Liver (tissue), 3 donors: ENCODE data around the gene ADAMTS16.

Source experiments
- ATF3 ChIP-seq: IDR thresholded peaks from 2 replicates; pipeline ENCODE4 v1.6.1; 2016; ENCODE audit warnings: antibody characterized with exemption
- CTCF ChIP-seq: fragments of 150-350 bp; IDR thresholded peaks from 2 replicates; pipeline ENCODE4 v1.5.1; 2017; ENCODE audit warnings: improper control_type of control experiment, low read depth, low read length; ENCODE audit not compliant: missing input control
- FOXA1 ChIP-seq: IDR thresholded peaks from 2 replicates; pipeline ENCODE4 v1.6.1; 2016; ENCODE audit warnings: antibody characterized with exemption
- GABPA ChIP-seq, 2 donors: IDR thresholded peaks in 1 of 2; conservative IDR thresholded peaks in 1 of 2; 2 replicates each; pipeline ENCODE4 v1.6.1; 2016; ENCODE audit warnings: antibody characterized with exemption in 2 of 2, mild to moderate bottlenecking in 1 of 2, moderate library complexity in 1 of 2
- HNF4G ChIP-seq: IDR thresholded peaks from 2 replicates; pipeline ENCODE4 v1.6.1; 2016; ENCODE audit warnings: antibody characterized with exemption
- JUND ChIP-seq, 2 donors: IDR thresholded peaks; 2 replicates each; pipeline ENCODE4 v1.6.1; 2016; ENCODE audit warnings: antibody characterized with exemption in 2 of 2
- NR2F2 ChIP-seq: IDR thresholded peaks from 2 replicates; pipeline ENCODE4 v1.6.1; 2016; ENCODE audit warnings: antibody characterized with exemption
- RAD21 ChIP-seq, 2 donors: IDR thresholded peaks; 2 replicates each; pipeline ENCODE4 v1.6.1; 2016; ENCODE audit warnings: antibody characterized with exemption in 2 of 2, mild to moderate bottlenecking in 2 of 2
- REST ChIP-seq: IDR thresholded peaks from 2 replicates; pipeline ENCODE4 v1.6.1; 2016; ENCODE audit warnings: antibody characterized with exemption, mild to moderate bottlenecking
- RXRA ChIP-seq, 2 donors: IDR thresholded peaks; 2 replicates each; pipeline ENCODE4 v1.6.1; 2017 to 2018; ENCODE audit warnings: antibody characterized with exemption in 2 of 2, mild to moderate bottlenecking in 1 of 2
- SP1 ChIP-seq: IDR thresholded peaks from 2 replicates; pipeline ENCODE4 v1.6.1; 2018; ENCODE audit warnings: antibody characterized with exemption, mild to moderate bottlenecking
- TAF1 ChIP-seq: conservative IDR thresholded peaks from 2 replicates; pipeline ENCODE4 v1.6.1; 2016; ENCODE audit warnings: antibody characterized with exemption, mild to moderate bottlenecking
- YY1 ChIP-seq: IDR thresholded peaks from 2 replicates; pipeline ENCODE4 v1.6.1; 2016; ENCODE audit warnings: antibody characterized with exemption, mild to moderate bottlenecking
- ZBTB33 ChIP-seq: IDR thresholded peaks from 2 replicates; pipeline ENCODE4 v1.6.1; 2016; ENCODE audit warnings: antibody characterized with exemption
- donor health status: healthy.
- donor health status: healthy.

- TF ChIP-seq CTCF (no peak), JUND (IDR thresholded peaks at IDR 0.05) (no peak), GABPA (IDR thresholded peaks at IDR 0.05 in 1 of 2, conservative IDR thresholded peaks at IDR 0.05 in 1 of 2) (no peak), TAF1 (no peak), HNF4G (no peak), RXRA (IDR thresholded peaks at IDR 0.05) (no peak), ATF3 (no peak), NR2F2 (no peak), YY1 (no peak), REST (no peak), FOXA1 (no peak), RAD21 (IDR thresholded peaks at IDR 0.05) (no peak), ZBTB33 (no peak), SP1 (no peak)
These were observed 211.3 kb downstream of the ADAMTS16 start for GRCh38 chr5:5351288-5351979.
